GM12878 (cell line): ENCODE results near the gene BORCS8. TPM values are rescaled to one million over a fixed set of nuclear protein-coding genes. Genes with fewer than 3 reads are reported as not detected.

ENCODE experiments used
- ATAC-seq: fragments of 200-7000 bp; cut with Tn5 transposase; 3 replicates; pipeline ENCODE4 v1.9.1; 2020; ENCODE audit warnings: mild to moderate bottlenecking, moderate library complexity
- BruUV-seq: library from RNA; stranded (reverse); fragments of 400-500 nt; replicated peaks from 2 replicates; lab custom pipeline; 2021; lab: Mats Ljungman, UMichigan
- CTCF ChIA-PET: fragments of 300-600 bp; sonication (Branson Sonifier 250); formaldehyde crosslinking; extraction: SDS; loops from one replicate; lab custom pipeline; 2021; ENCODE audit warnings: inconsistent platforms; lab: Yijun Ruan, JAX
- POLR2A ChIA-PET: fragments of 350-600 bp; formaldehyde crosslinking; extraction: SDS; loops from one replicate; lab custom pipeline; 2021; ENCODE audit warnings: inconsistent platforms; lab: Charles Lee
- RAD21 ChIA-PET: fragments of 300-600 bp; sonication (Branson Sonifier 250); formaldehyde crosslinking; loops from one replicate; lab custom pipeline; 2023; ENCODE audit warnings: antibody characterized with exemption; ENCODE audit not compliant: unreplicated experiment; lab: Charles Lee
- SMC1A ChIA-PET: fragments of 300-600 bp; sonication (Branson Sonifier 250); formaldehyde crosslinking; loops from one replicate; lab custom pipeline; 2023; ENCODE audit not compliant: unreplicated experiment, uncharacterized antibody; lab: Charles Lee
- DNase-seq: peaks from one replicate; pipeline ENCODE4 v3.0.0-alpha.2; 2011; ENCODE audit warnings: low read depth, low spot score
- FAIRE-seq: peaks from 3 replicates; lab custom pipeline; 2011; peaks lifted over from hg19 to GRCh38; lab: Jason Lieb, UNC
- H2AFZ ChIP-seq: 2 replicates; pipeline ENCODE4 v1.6.0; 2011; ENCODE audit warnings: low read depth, low read length, control low read depth; ENCODE audit not compliant: control insufficient read depth
- H3K27ac ChIP-seq: 2 replicates; pipeline ENCODE4 v1.5.1; 2011; ENCODE audit warnings: control low read depth; ENCODE audit not compliant: control insufficient read depth, insufficient read depth
- H3K27me3 ChIP-seq, 2 experiments: replicated peaks in 1 of 2; 2 replicates each; pipeline versions ENCODE4 v1.6.0 to v1.6.1; 2011; ENCODE audit warnings: low read length in 1 of 2; ENCODE audit not compliant: control insufficient read depth in 2 of 2, insufficient read depth in 2 of 2
- H3K36me3 ChIP-seq, 2 experiments: 2 replicates each; pipeline ENCODE4 v1.5.1; 2011; ENCODE audit warnings: low read length in 1 of 2; ENCODE audit not compliant: control insufficient read depth in 2 of 2, insufficient read depth in 2 of 2
- H3K4me1 ChIP-seq: 2 replicates; pipeline ENCODE4 v1.6.1; 2011; ENCODE audit warnings: mild to moderate bottlenecking, low read length, moderate library complexity, mixed read lengths; ENCODE audit not compliant: control insufficient read depth, insufficient read depth
- H3K4me2 ChIP-seq: 2 replicates; pipeline ENCODE4 v1.6.0; 2011; ENCODE audit warnings: control low read depth; ENCODE audit not compliant: control insufficient read depth, insufficient read depth
- H3K4me3 ChIP-seq: fragments of 200-600 bp; sonication (generic); 2 replicates; pipeline ENCODE4 v1.5.1; 2016
- H3K79me2 ChIP-seq: 2 replicates; pipeline ENCODE4 v1.6.0; 2011; ENCODE audit warnings: low read length; ENCODE audit not compliant: control insufficient read depth, insufficient read depth
- H3K9ac ChIP-seq: 2 replicates; pipeline ENCODE4 v1.8.0; 2011; ENCODE audit warnings: low read length, control low read depth, mixed read lengths; ENCODE audit not compliant: control insufficient read depth, insufficient read depth
- H3K9me3 ChIP-seq: replicated peaks from 3 replicates; pipeline ENCODE4 v1.5.1; 2011; ENCODE audit warnings: mild to moderate bottlenecking, low read length; ENCODE audit not compliant: control insufficient read depth, insufficient read depth
- H4K20me1 ChIP-seq: 2 replicates; pipeline ENCODE4 v1.6.0; 2011; ENCODE audit not compliant: control insufficient read depth, insufficient read depth
- CHD2 ChIP-seq: IDR thresholded peaks from 2 replicates; pipeline ENCODE4 v1.6.1; 2011; ENCODE audit warnings: low read depth, low read length, improper control_type of control experiment, borderline replicate concordance
- ELK1 ChIP-seq: IDR thresholded peaks from 2 replicates; pipeline ENCODE4 v1.6.1; 2012; ENCODE audit warnings: low read depth, low read length, improper control_type of control experiment
- HSF1 ChIP-seq: fragments of 150-350 bp; IDR thresholded peaks from 2 replicates; pipeline ENCODE4 v1.6.1; 2014; ENCODE audit warnings: mild to moderate bottlenecking, low read depth, low read length
- IKZF1 ChIP-seq: fragments of 450-650 bp; conservative IDR thresholded peaks from 2 replicates; pipeline ENCODE4 v1.6.1; 2017; ENCODE audit warnings: antibody characterized with exemption, mild to moderate bottlenecking
- MYB ChIP-seq: fragments of 150-350 bp; IDR thresholded peaks from 2 replicates; pipeline ENCODE4 v1.6.1; 2014; ENCODE audit warnings: mild to moderate bottlenecking, low read depth, low read length, borderline replicate concordance
- MYC ChIP-seq: IDR thresholded peaks from 2 replicates; pipeline ENCODE4 v1.6.1; 2011; ENCODE audit warnings: mild to moderate bottlenecking, low read length, moderate library complexity, inconsistent platforms; ENCODE audit not compliant: insufficient read depth, insufficient replicate concordance, insufficient read length, severe bottlenecking
- NR2C1 ChIP-seq: fragments of 450-650 bp; IDR thresholded peaks from 2 replicates; pipeline ENCODE4 v1.6.1; 2017; ENCODE audit warnings: antibody characterized with exemption, mild to moderate bottlenecking, moderate library complexity
- POLR2AphosphoS2 ChIP-seq: IDR thresholded peaks from 2 replicates; pipeline ENCODE4 v1.6.1; 2011; ENCODE audit warnings: low read depth, mild to moderate bottlenecking, low read length, improper control_type of control experiment, moderate library complexity
- RCOR1 ChIP-seq: conservative IDR thresholded peaks from 2 replicates; pipeline ENCODE4 v1.6.1; 2012; ENCODE audit warnings: low read depth, low read length, improper control_type of control experiment
- RFX5 ChIP-seq: IDR thresholded peaks from 2 replicates; pipeline ENCODE4 v1.6.1; 2011; ENCODE audit warnings: low read depth, low read length, improper control_type of control experiment
- SIX5 ChIP-seq: IDR thresholded peaks from 2 replicates; pipeline ENCODE4 v1.6.1; 2011; ENCODE audit warnings: mild to moderate bottlenecking, low read depth, low read length, moderate library complexity; ENCODE audit not compliant: severe bottlenecking
- WRNIP1 ChIP-seq: IDR thresholded peaks from 2 replicates; pipeline ENCODE4 v1.6.1; 2011; ENCODE audit warnings: low read depth, low read length, improper control_type of control experiment, borderline replicate concordance
- ZBED1 ChIP-seq: IDR thresholded peaks from 2 replicates; pipeline ENCODE4 v1.6.1; 2016; ENCODE audit warnings: borderline replicate concordance
- ZNF207 ChIP-seq: fragments of 450-650 bp; IDR thresholded peaks from 2 replicates; pipeline ENCODE4 v1.6.1; 2014; ENCODE audit warnings: antibody characterized with exemption, mild to moderate bottlenecking, borderline replicate concordance
- ZNF384 ChIP-seq: IDR thresholded peaks from 2 replicates; pipeline ENCODE4 v1.6.1; 2012; ENCODE audit warnings: low read depth, mild to moderate bottlenecking, low read length, improper control_type of control experiment, borderline replicate concordance
- ZNF687 ChIP-seq: fragments of 450-650 bp; IDR thresholded peaks from 2 replicates; pipeline ENCODE4 v1.6.1; 2017; ENCODE audit warnings: mild to moderate bottlenecking, moderate library complexity
- WGBS: methylation state at CpG from one replicate; pipeline ENCODE4 v1.1.6; 2016; ENCODE audit warnings: low lambda C conversion rate; ENCODE audit not compliant: insufficient replicate concordance, insufficient coverage; ENCODE audit errors: missing lambda C conversion rate; 5-methylcytosine and 5-hydroxymethylcytosine counted together
- in situ Hi-C: fragments of 300-500 bp; cut with MboI; formaldehyde crosslinking; loops from 9 replicates; pipeline ENCODE4 v1.14.3; 2018; ENCODE audit warnings: mixed read lengths
- intact Hi-C: fragments of 100-400 bp; cut with micrococcal nuclease; formaldehyde crosslinking; loops from one replicate; pipeline ENCODE4 v1.14.2; 2022; ENCODE audit not compliant: unreplicated experiment
- polyA plus RNA-seq, 11 experiments: library from polyadenylated mRNA; depleted of rRNA in 4 of 11; unstranded in 6 of 11; stranded (reverse) in 5 of 11; fragments of >200 nt; fragmentation: Nextera tagmentation in 4 of 11; fragmentation: Illumina TruSeq in 1 of 11; extraction: Ambion mirVana in 4 of 11; extraction: Trizol in 1 of 11; gene quantifications; 1 replicate in 1 of 11; 2 replicates in 10 of 11; pipeline versions ENCODE4 v1.2.1 to v1.2.3, GENCODE V29; 2011 to 2016; ENCODE audit warnings: inconsistent platforms in 2 of 11, missing spikeins in 2 of 11, low read depth in 1 of 11
- total RNA-seq, 4 experiments: library from RNA; depleted of rRNA in 3 of 4; stranded (reverse); fragments of >200 nt in 3 of 4; fragmentation: Illumina TruSeq in 1 of 4; extraction: Trizol in 1 of 4; gene quantifications; 2 replicates each; pipeline versions ENCODE4 v1.2.1 to v1.2.3, GENCODE V29; 2013 to 2021

The BORCS8 gene
- total and polyA plus RNA-seq, 10 of the 15 experiments (the other 5 are each of a cell fraction or from before 2014, with no cell fraction given): 3.7 to 40.3 (median 23.4) TPM

- DNase-seq (no peak), ATAC-seq (peak; percentile 95), FAIRE-seq (no peak)
- Histone ChIP-seq H3K27me3 (no peaks in the 10 kb centered on the region), H2AFZ (peak within 1 kb of the TSS; percentile 42; the same call in 1 of the 2 replicates), H3K9ac (peak within 1 kb of the TSS; percentile 43; the same call in 1 of the 2 replicates), H3K27ac (0 out of 2 replicates have a peak within 1 kb of the TSS, but pooled peaks have one; percentile 27), H3K4me3 (peak within 1 kb of the TSS; percentile 89), H3K9me3 (no peaks in the 10 kb centered on the region), H3K4me2 (peak within 1 kb of the TSS; percentile 94), H4K20me1 (no peaks in the 10 kb centered on the region), H3K36me3 (no peaks in the 10 kb centered on the region), H3K79me2 (peaks cover 10% of the 10 kb centered on the region), H3K4me1 (peaks cover 30% of the 10 kb centered on the region)
- ChIA-PET RAD21 (interaction anchor here (14.0 kb wide), 1 partner anchor 16 kb away, joined by 394 read pairs; no protein-coding TSS in a partner anchor), POLR2A (interaction anchor here (0.6 to 4.0 kb wide), 9 partner anchors 12 to 168 kb away, joined by 3 to 74 read pairs (median 4); partner anchors contain the start of gene SLC25A42), CTCF (interaction anchor here (0.7 to 6.6 kb wide), 8 partner anchors 13 to 229 kb away, joined by 3 to 86 read pairs (median 7); partner anchors contain the start of genes BORCS8 and RFXANK), SMC1A (interaction anchor here (0.7 to 4.8 kb wide), 8 partner anchors 9 to 207 kb away, joined by 3 to 83 read pairs (median 6); no protein-coding TSS in a partner anchor)
- intact Hi-C loops: no loop called here
- in situ Hi-C loops: no loop called here
- BruUV-seq: no TSS peak
- 2% methylated on average over 46 of the region's 56 CpGs for WGBS
- TF ChIP-seq CHD2 (no peak), MYC (no peak), ZNF687 (0 out of 2 replicates have a peak, but pooled peaks have one; percentile 50), IKZF1 (no peak), SIX5 (no peak), POLR2AphosphoS2 (peak; percentile 61; the same call in 1 of the 2 replicates), NR2C1 (peak; percentile 53; the same call in 1 of the 2 replicates), ZBED1 (no peak), ZNF384 (no peak), ZNF207 (no peak), RFX5 (no peak), HSF1 (no peak), MYB (no peak), WRNIP1 (no peak), ELK1 (no peak), RCOR1 (no peak)
Observed at GRCh38 chr19:19170053-19170872, 21.7 kb downstream of the BORCS8 start, which contains the start of gene MEF2B. TSS of gene MEF2B (minus strand) at chr19:19170263. CDS start at chr19:19150735, 19,528 bp downstream.
